ENCODE results near the gene SLITRK3.

Gene SLITRK3

DNA sequence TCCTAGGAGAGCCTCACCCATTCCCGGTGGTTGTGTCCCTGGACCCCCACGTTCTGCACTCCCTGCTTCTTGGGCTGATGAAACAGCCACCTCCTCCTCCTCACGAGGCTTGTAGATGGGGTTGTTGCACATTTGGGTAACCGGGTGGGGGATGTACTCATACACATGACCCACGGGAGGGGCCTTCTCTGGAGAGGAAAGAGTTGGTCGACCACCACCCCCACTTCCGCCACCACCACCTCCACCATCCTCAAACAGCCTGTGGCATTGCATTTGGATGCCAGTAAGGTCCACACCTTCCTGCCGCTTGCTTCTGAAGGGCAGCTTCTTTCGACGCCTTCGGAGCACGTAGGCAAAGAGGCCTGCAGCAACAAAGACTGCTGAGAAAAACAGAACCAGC is 7.7 kb downstream of the SLITRK3 start:
- Histone ChIP-seq H3K4me3 (replicated peaks; ENCODE audit: low read depth, low read length) (no peak overlapping the region), H3K27me3 (replicated peaks; ENCODE audit: control insufficient read depth, insufficient read depth, low read length) (no peaks in the 10 kb centered on the region; the same call in 1 of the 2 replicates), H3K36me3 (ENCODE audit: control insufficient read depth, insufficient read depth, low read length) (no peaks in the 10 kb centered on the region)
- no peak for DNase-seq (ENCODE audit: extremely low read depth, insufficient read length)
- TF ChIP-seq, protein P1, sequence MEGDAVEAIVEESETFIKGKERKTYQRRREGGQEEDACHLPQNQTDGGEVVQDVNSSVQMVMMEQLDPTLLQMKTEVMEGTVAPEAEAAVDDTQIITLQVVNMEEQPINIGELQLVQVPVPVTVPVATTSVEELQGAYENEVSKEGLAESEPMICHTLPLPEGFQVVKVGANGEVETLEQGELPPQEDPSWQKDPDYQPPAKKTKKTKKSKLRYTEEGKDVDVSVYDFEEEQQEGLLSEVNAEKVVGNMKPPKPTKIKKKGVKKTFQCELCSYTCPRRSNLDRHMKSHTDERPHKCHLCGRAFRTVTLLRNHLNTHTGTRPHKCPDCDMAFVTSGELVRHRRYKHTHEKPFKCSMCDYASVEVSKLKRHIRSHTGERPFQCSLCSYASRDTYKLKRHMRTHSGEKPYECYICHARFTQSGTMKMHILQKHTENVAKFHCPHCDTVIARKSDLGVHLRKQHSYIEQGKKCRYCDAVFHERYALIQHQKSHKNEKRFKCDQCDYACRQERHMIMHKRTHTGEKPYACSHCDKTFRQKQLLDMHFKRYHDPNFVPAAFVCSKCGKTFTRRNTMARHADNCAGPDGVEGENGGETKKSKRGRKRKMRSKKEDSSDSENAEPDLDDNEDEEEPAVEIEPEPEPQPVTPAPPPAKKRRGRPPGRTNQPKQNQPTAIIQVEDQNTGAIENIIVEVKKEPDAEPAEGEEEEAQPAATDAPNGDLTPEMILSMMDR (IDR thresholded peaks at IDR 0.05; ENCODE audit: insufficient read depth, low read length, poor library complexity, severe bottlenecking): no peak

DNA sequence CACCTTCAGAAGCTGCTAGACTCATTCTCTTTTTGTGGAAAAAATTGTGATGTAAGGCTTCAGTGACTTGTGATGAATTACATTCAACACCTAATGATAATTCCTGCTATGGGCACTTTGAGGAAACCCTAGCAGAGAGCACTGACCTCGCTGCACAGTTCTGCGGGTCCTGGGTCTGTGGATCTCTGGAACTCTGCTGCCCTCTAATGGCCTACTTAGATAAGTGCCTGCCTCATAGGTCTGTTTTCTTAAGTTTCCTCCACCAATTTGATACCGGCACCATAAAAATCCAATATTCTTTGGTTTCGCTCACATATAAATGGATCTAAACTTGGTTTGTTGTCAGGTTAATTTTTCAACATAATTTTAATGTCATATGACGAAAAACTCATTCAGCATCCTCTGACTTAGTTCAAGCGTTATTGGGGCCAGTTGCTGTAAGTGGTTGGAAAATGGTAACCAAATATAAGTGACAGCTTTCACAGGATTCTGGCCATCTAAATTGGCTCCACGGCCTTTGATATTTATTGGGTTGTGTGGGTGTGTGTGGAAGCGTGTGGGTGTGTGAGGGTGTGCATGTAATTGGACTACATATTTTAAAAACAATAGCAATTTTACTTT is 10.4 kb downstream of the SLITRK3 start:
- Histone ChIP-seq H3K4me3 (replicated peaks; ENCODE audit: low read depth, low read length) (no peak overlapping the region), H3K36me3 (ENCODE audit: control insufficient read depth, insufficient read depth, low read length) (no peaks in the 10 kb centered on the region), H3K27me3 (replicated peaks; ENCODE audit: control insufficient read depth, insufficient read depth, low read length) (no peaks in the 10 kb centered on the region)
- DNase-seq (ENCODE audit: extremely low read depth, insufficient read length): no peak
- TF ChIP-seq, protein P1 (IDR thresholded peaks at IDR 0.05; ENCODE audit: insufficient read depth, low read length, poor library complexity, severe bottlenecking): peak; percentile 87

DNA sequence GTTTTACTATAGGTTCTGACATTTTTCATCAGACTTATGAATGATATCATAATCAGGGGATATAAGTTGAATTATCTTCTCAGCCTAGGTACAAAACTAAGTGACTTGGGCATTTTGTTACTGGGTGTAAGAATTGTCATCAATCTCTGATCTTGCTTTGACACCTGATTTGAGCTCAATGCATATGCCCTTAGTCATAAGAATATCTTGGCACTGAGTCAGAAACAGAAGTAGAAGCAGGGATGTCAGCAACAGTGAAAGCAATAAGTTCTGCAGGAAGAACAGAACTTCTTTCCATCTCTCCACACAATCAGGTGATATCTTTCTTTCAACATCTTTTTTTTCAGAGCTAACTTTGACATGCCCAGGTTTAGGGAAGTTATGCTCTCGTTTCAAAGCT is 14.6 kb downstream of the SLITRK3 start:
- no peak for DNase-seq (ENCODE audit: extremely low read depth, insufficient read length)
- Histone ChIP-seq H3K27me3 (replicated peaks; ENCODE audit: control insufficient read depth, insufficient read depth, low read length) (no peaks in the 10 kb centered on the region), H3K36me3 (ENCODE audit: control insufficient read depth, insufficient read depth, low read length) (no peaks in the 10 kb centered on the region), H3K4me3 (replicated peaks; ENCODE audit: low read depth, low read length) (no peak overlapping the region)
- TF ChIP-seq, protein P1 (IDR thresholded peaks at IDR 0.05; ENCODE audit: insufficient read depth, low read length, poor library complexity, severe bottlenecking): no peak

DNA sequence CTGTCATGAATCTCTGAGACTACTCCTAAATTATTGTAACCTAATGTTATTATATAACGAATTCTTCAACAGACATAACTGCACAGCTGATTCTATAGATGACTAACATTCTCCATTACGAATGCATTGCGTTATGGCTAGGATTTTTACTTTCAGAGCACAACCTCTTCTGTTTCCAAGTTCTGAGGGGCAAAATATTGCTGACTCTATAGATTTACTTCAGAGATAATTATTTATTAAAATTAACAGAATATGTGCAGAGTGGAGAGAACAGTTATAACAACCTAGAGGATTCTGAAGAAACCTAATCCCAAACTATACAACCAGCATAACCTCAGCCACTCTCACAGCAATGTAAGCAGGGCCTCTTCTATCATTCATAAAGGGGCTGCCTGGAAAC is 25.9 kb downstream of the SLITRK3 start:
- no peak overlapping the region for H3K4me3 ChIP-seq (replicated peaks; ENCODE audit: low read depth, low read length)

DNA sequence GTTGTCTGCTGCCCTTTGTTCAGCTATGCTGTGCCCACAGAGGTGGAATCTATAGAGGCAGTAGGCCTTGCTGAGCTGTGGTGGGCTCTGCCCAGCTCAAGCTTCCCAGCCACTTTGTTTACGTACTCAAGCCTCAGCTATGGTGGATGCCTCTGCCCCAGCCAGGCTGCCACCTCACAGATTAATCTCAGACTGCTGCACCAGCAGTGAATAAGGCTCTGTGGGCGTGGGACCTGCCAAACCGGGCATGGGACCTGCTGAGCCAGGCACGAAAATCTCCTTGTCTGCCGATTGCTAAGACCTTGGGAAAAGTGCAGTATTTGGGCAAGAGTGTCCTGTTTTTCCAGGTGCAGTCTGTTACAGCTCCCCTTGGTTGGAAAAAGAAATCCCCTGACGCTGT is 26.8 kb downstream of the SLITRK3 start:
- no peaks in the 10 kb centered on the region for H3K36me3 ChIP-seq (ENCODE audit: control insufficient read depth, insufficient read depth, low read length)
- TF ChIP-seq, protein P1 (IDR thresholded peaks at IDR 0.05; ENCODE audit: insufficient read depth, low read length, poor library complexity, severe bottlenecking): no peak
- H3K27me3 ChIP-seq (replicated peaks; ENCODE audit: control insufficient read depth, insufficient read depth, low read length): no peaks in the 10 kb centered on the region
- H3K4me3 ChIP-seq (replicated peaks; ENCODE audit: low read depth, low read length): no peak overlapping the region
- DNase-seq (ENCODE audit: extremely low read depth, insufficient read length): no peak

More for the DNA sequence above, 25.9 kb downstream of the SLITRK3 start:
- Histone ChIP-seq H3K27me3 (replicated peaks; ENCODE audit: control insufficient read depth, insufficient read depth, low read length) (no peaks in the 10 kb centered on the region), H3K36me3 (ENCODE audit: control insufficient read depth, insufficient read depth, low read length) (no peaks in the 10 kb centered on the region)
- DNase-seq (ENCODE audit: extremely low read depth, insufficient read length): no peak
- TF ChIP-seq, protein P1 (IDR thresholded peaks at IDR 0.05; ENCODE audit: insufficient read depth, low read length, poor library complexity, severe bottlenecking): no peak

DNA sequence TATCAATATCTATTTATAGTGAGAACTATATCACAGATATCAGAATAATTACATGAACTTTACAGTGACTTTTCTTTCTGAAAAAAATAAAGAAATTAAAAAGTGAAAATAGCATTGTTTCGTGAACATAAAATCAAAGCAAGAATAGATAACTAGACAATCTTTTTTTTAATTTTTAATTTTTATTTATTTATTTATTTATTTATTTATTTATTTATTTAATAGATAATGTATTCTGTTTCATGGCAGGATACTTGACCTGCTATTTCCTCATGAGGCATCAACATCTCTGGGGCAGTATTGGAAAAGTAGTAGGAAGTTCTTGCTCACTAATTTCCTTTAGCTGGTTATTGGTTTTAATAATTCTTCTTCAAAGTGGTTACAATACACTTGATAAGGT is 33.3 kb downstream of the SLITRK3 start:
- no peak for DNase-seq (ENCODE audit: extremely low read depth, insufficient read length)
- no peaks in the 10 kb centered on the region for H3K27me3 ChIP-seq (replicated peaks; ENCODE audit: control insufficient read depth, insufficient read depth, low read length)

More for the DNA sequence above, 33.3 kb downstream of the SLITRK3 start:
- TF ChIP-seq, protein P1 (IDR thresholded peaks at IDR 0.05; ENCODE audit: insufficient read depth, low read length, poor library complexity, severe bottlenecking): no peak
- no peaks in the 10 kb centered on the region for H3K36me3 ChIP-seq (ENCODE audit: control insufficient read depth, insufficient read depth, low read length)
- H3K4me3 ChIP-seq (replicated peaks; ENCODE audit: low read depth, low read length): no peak overlapping the region

Data from GM06990 (cell line).